Subcutaneous adipose tissue (tissue), 4 donors: ENCODE results near the gene NLGN2. TPM values are rescaled to one million over a fixed set of nuclear protein-coding genes. Genes with fewer than 3 reads are reported as not detected.

Experiments
- CTCF ChIP-seq: fragments of 450-650 bp; IDR thresholded peaks from one replicate; pipeline ENCODE4 v1.5.1; 2016; ENCODE audit warnings: low read depth, mild to moderate bottlenecking, control low read depth, antibody characterized with exemption, moderate library complexity
- total RNA-seq, 4 donors: library from RNA; depleted of rRNA; stranded (reverse); fragments of >200 nt; gene quantifications; one replicate each; pipeline ENCODE4 v1.1.0, GENCODE V29; 2016

The NLGN2 gene
- total RNA-seq, 4 donors from 2014 or later = 3.1 to 6.8 (median 4.2) TPM

- no peak for TF ChIP-seq CTCF
Observed at GRCh38 chr17:7374353-7374752, 33.3 kb upstream of the NLGN2 start.

GRCh38 chr17:7379134-7379533 is 28.5 kb upstream of the NLGN2 start:
- no peak for TF ChIP-seq CTCF

- TF ChIP-seq CTCF = no peak
Observed at GRCh38 chr17:7380321-7380720, 27.3 kb upstream of the NLGN2 start.

GRCh38 chr17:7380855-7381683 is 26.6 kb upstream of the NLGN2 start, which contains the start of gene TNK1:
TNK1 (plus strand) TSS chr17:7381089; CDS start chr17:7382927, 1,838 bp downstream.
- TF ChIP-seq CTCF = no peak

- no peak for TF ChIP-seq CTCF
Observed at GRCh38 chr17:7382901-7383300, 24.7 kb upstream of the NLGN2 start.

GRCh38 chr17:7383371-7383741 is 24.3 kb upstream of the NLGN2 start:
- no peak for TF ChIP-seq CTCF

GRCh38 chr17:7383742-7384488 is 23.7 kb upstream of the NLGN2 start:
- no peak for TF ChIP-seq CTCF
